Prostate gland (tissue), 2 donors: ENCODE data around the gene ERC2. TPM values are rescaled to one million over a fixed set of nuclear protein-coding genes. Genes with fewer than 3 reads are reported as not detected.

ENCODE experiments used
- DNase-seq: peaks from one replicate; pipeline ENCODE4 v3.0.0-alpha.2; 2019; ENCODE audit warnings: low spot score
- H3K27ac ChIP-seq, 2 donors: fragments of 200-600 bp; sonication (generic); 2 replicates each; pipeline ENCODE4 v1.5.1; 2017 to 2019
- H3K27me3 ChIP-seq: fragments of 200-600 bp; sonication (generic); replicated peaks from 2 replicates; pipeline ENCODE4 v1.5.1; 2019; ENCODE audit not compliant: insufficient read depth
- H3K36me3 ChIP-seq, 2 donors: fragments of 200-600 bp; sonication (generic); 1 replicate in 1 of 2; 2 replicates in 1 of 2; pipeline versions ENCODE4 v1.5.1 to v1.8.1; 2017 to 2019
- H3K4me1 ChIP-seq: fragments of 200-600 bp; sonication (generic); replicated peaks from 2 replicates; pipeline ENCODE4 v1.5.1; 2019
- H3K4me3 ChIP-seq, 2 donors: fragments of 200-600 bp; sonication (generic); 2 replicates each; pipeline ENCODE4 v1.5.1; 2017 to 2019
- H3K9me3 ChIP-seq: fragments of 200-600 bp; sonication (generic); 2 replicates; pipeline ENCODE4 v1.5.1; 2017
- CTCF ChIP-seq, 4 experiments: fragments of 200-600 bp in 2 of 4; fragments of 450-650 bp in 2 of 4; sonication (generic) in 2 of 4; IDR thresholded peaks; 1 replicate in 3 of 4; 2 replicates in 1 of 4; pipeline ENCODE4 v1.5.1; 2016 to 2019; ENCODE audit warnings: antibody characterized with exemption in 4 of 4, mild to moderate bottlenecking in 2 of 4, moderate library complexity in 2 of 4
- POLR2A ChIP-seq: fragments of 450-650 bp; IDR thresholded peaks from one replicate; pipeline ENCODE4 v1.6.1; 2016; ENCODE audit warnings: antibody characterized with exemption, mild to moderate bottlenecking
- POLR2AphosphoS5 ChIP-seq: sonication (generic); formaldehyde crosslinking; IDR thresholded peaks from one replicate; pipeline ENCODE4 v1.6.1; 2017; ENCODE audit warnings: antibody characterized with exemption
- whole genome bisulfite sequencing: methylation state at CpG from one replicate; pipeline ENCODE4 v1.1.5; 2018; 5-methylcytosine and 5-hydroxymethylcytosine counted together
- intact Hi-C: fragments of 100-400 bp; cut with DNase I; formaldehyde crosslinking; loops from one replicate; pipeline ENCODE4 v1.14.2; 2022
- total RNA-seq, 2 donors: library from RNA; depleted of rRNA; stranded (reverse); fragments of >200 nt; gene quantifications; one replicate each; pipeline ENCODE4 v1.1.0, GENCODE V29; 2016

Gene ERC2
- total RNA-seq, 2 donors from 2014 or later, result 1.0 to 2.7 TPM

- H3K36me3 ChIP-seq, result no peaks in the 10 kb centered on the region
- no peak overlapping the region for H3K27ac ChIP-seq
- intact Hi-C loops, result no loop called here
- TF ChIP-seq POLR2AphosphoS5, result no peak
- TF ChIP-seq POLR2A, result no peak
- TF ChIP-seq CTCF (IDR thresholded peaks at IDR 0.05), result no peak
- 74% methylated on average over 5 of the region's 5 CpGs for WGBS
- H3K4me1 ChIP-seq, result no peaks in the 10 kb centered on the region
- no peak for DNase-seq
- no peak overlapping the region for H3K4me3 ChIP-seq
- no peaks in the 10 kb centered on the region for H3K27me3 ChIP-seq
- no peaks in the 10 kb centered on the region for H3K9me3 ChIP-seq
These were observed 147.4 kb downstream of the ERC2 start for GRCh38 chr3:56320883-56321282.

GRCh38 chr3:56318891-56319290 lies 149.4 kb downstream of the ERC2 start:
- Histone ChIP-seq H3K9me3 (no peaks in the 10 kb centered on the region), H3K4me1 (peaks cover 3% of the 10 kb centered on the region), H3K36me3 (no peaks in the 10 kb centered on the region), H3K4me3 (no peak overlapping the region), H3K27me3 (no peaks in the 10 kb centered on the region), H3K27ac (no peak overlapping the region)
- no peak for DNase-seq
- intact Hi-C loops, result no loop called here
- WGBS, result 96% methylated on average over 3 of the region's 3 CpGs
- TF ChIP-seq POLR2A, result no peak
- no peak for TF ChIP-seq CTCF (IDR thresholded peaks at IDR 0.05)
- no peak for TF ChIP-seq POLR2AphosphoS5

- Histone ChIP-seq H3K27ac (no peak overlapping the region), H3K9me3 (no peaks in the 10 kb centered on the region), H3K36me3 (no peaks in the 10 kb centered on the region), H3K4me1 (peaks cover 3% of the 10 kb centered on the region), H3K27me3 (no peaks in the 10 kb centered on the region), H3K4me3 (no peak overlapping the region)
- DNase-seq, result no peak
- intact Hi-C loops, result no loop called here
- WGBS, result 93% methylated on average over 3 of the region's 3 CpGs
- TF ChIP-seq POLR2AphosphoS5 (no peak), CTCF (IDR thresholded peaks at IDR 0.05) (no peak), POLR2A (no peak)
These were observed 151.3 kb downstream of the ERC2 start for GRCh38 chr3:56316944-56317343.

DNA sequence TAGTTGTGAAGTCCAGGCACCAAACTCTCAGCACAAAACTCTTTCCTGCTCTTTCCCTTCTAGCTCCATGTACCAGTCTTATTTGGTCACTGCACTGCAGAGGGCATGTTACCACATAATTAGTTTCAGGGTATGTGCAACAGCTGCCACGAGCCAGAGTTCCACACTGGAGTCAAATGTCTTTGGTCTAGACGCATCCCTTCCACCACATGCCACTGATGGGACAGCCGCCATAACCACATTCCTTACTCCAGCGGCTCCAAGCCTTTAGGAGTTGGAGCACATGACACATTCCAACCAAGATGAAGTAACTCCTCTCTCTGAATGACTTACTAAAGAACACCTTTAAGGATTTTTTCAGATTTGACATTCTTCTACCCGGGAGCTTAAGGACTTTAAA lies 153.4 kb downstream of the ERC2 start:
- no peaks in the 10 kb centered on the region for H3K27me3 ChIP-seq
- TF ChIP-seq CTCF (IDR thresholded peaks at IDR 0.05) (no peak), POLR2AphosphoS5 (peak; percentile 26)
- peaks cover 3% of the 10 kb centered on the region for H3K4me1 ChIP-seq
- intact Hi-C loops, result no loop called here
- no peaks in the 10 kb centered on the region for H3K9me3 ChIP-seq
- H3K27ac ChIP-seq, result no peak overlapping the region
- no peak overlapping the region for H3K4me3 ChIP-seq
- WGBS, result 30% methylated on average over 5 of the region's 5 CpGs
- H3K36me3 ChIP-seq, result no peaks in the 10 kb centered on the region
- DNase-seq, result peak; percentile 60

- H3K9me3 ChIP-seq, result no peaks in the 10 kb centered on the region
- DNase-seq, result no peak
- H3K27ac ChIP-seq, result no peak overlapping the region
- no peaks in the 10 kb centered on the region for H3K27me3 ChIP-seq
- WGBS, result 76% methylated on average over 3 of the region's 3 CpGs
- H3K4me3 ChIP-seq, result no peak overlapping the region
- no peaks in the 10 kb centered on the region for H3K36me3 ChIP-seq
- peaks cover 3% of the 10 kb centered on the region for H3K4me1 ChIP-seq
- no peak for TF ChIP-seq CTCF (IDR thresholded peaks at IDR 0.05)
- no peak for TF ChIP-seq POLR2AphosphoS5
- TF ChIP-seq POLR2A, result no peak
- intact Hi-C loops, result no loop called here
These were observed 158.8 kb downstream of the ERC2 start for GRCh38 chr3:56309465-56309864.
